Measurements from ENCODE around the gene MFSD12. TPM values are rescaled to one million over a fixed set of nuclear protein-coding genes. Genes with fewer than 3 reads are reported as not detected.
"Not testable (repeated sequence)": the region's sequence is repeated elsewhere in the genome, so short reads cannot be mapped to it uniquely, and the experiment has no call there.

MFSD12 gene
- total RNA-seq, 1 experiment from 2014 or later: 177 TPM

- no peak for DNase-seq (ENCODE audit: low spot score)
These were observed 19.7 kb downstream of the MFSD12 start for GRCh38 chr19:3537438-3538240.

DNA sequence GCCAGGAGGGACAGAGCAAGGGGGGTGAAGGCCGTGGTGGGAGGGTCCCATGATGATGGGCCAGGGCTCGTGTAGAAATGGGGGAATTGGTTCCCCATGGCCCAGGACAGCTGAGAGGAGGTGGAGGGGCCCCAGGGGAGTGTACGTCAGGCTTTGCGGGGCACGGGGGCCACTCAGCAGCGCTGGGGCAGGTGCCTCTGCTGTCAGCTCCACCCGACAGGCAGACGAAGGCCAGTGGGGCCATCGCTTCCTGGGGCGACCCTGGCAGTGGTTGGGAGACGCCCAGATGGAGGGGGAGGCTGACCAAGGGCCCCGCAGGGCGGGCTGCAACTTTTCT is 20.3 kb downstream of the MFSD12 start:
- no peak for DNase-seq (ENCODE audit: low spot score)

GRCh38 chr19:3536429-3537100 is 20.8 kb downstream of the MFSD12 start:
- DNase-seq (ENCODE audit: low spot score): no peak

GRCh38 chr19:3535981-3536380 is 21.4 kb downstream of the MFSD12 start:
- no peak for DNase-seq (ENCODE audit: low spot score)

DNA sequence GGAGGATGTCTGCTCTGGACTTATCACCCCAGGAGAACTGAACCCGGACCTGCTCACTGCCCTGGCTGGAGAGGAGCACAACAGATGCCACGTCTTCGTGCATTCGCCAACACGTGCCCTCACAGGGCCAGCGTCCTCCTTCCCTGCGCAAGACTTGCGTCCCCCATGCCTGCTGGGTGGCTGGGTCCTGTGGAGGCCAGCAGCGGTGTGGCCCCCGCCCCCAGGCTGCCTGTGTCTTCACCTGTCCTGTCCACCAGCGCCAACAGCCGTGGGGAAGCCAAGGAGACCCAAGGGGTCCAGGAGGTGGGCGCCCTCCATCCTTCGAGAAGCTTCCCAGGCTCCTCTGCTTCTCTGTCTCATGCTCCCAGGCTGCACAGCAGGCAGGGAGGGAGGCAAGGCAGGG is 21.8 kb downstream of the MFSD12 start:
- no peak for DNase-seq (ENCODE audit: low spot score)

- no peak for DNase-seq (ENCODE audit: low spot score)
These were observed 22.2 kb downstream of the MFSD12 start for GRCh38 chr19:3535235-3535535.

DNA sequence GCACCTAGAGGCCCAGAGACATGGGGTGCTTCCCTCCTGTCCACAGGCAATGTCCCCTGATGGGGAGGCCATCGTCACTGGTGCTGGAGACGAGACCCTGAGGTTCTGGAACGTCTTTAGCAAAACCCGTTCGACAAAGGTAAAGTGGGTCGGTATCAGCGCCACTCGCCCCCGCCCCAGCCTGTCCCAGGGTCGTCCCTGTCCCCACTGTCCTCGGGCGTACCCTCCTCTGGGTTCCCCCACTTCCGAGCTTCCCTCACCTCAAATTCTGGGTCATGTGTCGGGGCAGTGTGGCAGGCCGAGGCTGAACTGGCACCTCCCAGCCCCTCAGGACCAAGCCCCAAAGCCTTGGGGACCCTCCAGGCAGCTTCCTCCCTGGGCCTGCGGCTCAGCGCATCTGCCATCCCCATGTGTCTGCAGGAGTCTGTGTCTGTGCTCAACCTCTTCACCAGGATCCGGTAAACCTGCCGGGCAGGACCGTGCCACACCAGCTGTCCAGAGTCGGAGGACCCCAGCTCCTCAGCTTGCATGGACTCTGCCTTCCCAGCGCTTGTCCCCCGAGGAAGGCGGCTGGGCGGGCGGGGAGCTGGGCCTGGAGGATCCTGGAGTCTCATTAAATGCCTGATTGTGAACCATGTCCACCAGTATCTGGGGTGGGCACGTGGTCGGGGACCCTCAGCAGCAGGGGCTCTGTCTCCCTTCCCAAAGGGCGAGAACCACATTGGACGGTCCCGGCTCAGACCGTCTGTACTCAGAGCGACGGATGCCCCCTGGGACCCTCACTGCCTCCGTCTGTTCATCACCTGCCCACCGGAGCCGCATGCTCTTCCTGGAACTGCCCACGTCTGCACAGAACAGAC is 22.8 kb downstream of the MFSD12 start:
- DNase-seq (ENCODE audit: low spot score): no peak

- no peak for DNase-seq (ENCODE audit: low spot score)
These were observed 23.7 kb downstream of the MFSD12 start for GRCh38 chr19:3533563-3534216.

- DNase-seq (ENCODE audit: low spot score): no peak
These were observed 24.4 kb downstream of the MFSD12 start for GRCh38 chr19:3533033-3533432.

DNA sequence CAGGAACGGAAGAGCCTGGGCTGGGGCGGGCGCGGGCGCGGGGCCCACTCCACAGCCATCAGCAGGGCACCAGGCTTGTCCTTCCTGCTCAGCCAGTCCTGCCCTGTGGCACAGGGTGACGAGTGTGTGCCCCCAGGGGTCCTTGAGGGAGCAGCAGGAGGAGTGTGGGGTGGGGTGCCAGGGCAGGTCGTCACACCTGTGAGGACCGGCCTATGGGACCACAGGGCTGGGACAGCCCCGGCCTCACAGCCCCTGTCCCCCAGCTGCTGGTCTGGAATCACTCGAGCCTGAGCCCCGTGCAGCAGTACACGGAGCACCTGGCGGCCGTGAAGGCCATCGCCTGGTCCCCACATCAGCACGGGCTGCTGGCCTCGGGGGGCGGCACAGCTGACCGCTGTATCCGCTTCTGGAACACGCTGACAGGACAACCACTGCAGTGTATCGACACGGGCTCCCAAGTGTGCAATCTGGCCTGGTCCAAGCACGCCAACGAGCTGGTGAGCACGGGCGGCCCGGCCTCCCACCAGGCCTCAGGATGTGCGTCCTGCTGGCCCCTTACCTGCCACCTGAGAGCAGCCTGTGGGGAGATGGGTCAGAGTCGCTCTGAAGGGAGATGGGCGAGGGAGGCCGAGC is 25.1 kb downstream of the MFSD12 start:
- no peak for DNase-seq (ENCODE audit: low spot score)

- DNase-seq (ENCODE audit: low spot score): no peak
These were observed 25.7 kb downstream of the MFSD12 start for GRCh38 chr19:3531716-3532115.

GRCh38 chr19:3530389-3530788 is 27.0 kb downstream of the MFSD12 start:
- no peak for DNase-seq (ENCODE audit: low spot score)

- not testable (repeated sequence) for DNase-seq (ENCODE audit: low spot score)
These were observed 28.1 kb downstream of the MFSD12 start for GRCh38 chr19:3529299-3529698.

DNA sequence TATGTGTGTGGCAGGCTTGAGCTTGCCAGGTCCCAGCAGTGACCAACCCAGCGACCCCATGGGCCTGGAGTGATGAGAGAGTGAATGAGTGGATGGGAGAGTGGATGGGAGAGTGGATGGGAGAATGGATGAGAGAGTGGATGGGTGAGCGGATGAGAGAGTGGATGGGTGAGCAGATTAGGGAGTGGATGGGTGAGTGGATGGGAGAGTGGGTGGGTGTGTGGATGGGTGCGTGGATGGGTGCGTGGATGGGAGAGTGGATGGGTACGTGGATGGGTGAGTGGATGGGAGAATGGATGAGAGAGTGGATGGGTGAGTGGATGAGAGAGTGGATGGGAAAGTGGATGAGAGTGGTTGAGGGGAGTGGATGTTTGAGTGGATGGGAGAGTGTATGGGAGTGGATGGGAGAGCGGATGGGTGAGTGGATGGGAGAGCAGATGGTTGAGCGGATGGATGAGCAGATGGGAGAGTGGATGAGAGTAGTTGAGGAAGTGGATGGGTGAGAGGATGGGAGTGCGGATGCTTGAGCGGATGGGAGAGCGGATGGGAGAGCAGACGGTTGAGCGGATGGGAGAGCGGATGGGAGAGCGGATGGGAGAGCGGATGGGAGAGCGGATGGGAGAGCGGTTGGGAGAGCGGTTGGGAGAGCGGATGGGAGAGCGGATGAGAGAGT is 28.7 kb downstream of the MFSD12 start:
- no peak for DNase-seq (ENCODE audit: low spot score)

DNA sequence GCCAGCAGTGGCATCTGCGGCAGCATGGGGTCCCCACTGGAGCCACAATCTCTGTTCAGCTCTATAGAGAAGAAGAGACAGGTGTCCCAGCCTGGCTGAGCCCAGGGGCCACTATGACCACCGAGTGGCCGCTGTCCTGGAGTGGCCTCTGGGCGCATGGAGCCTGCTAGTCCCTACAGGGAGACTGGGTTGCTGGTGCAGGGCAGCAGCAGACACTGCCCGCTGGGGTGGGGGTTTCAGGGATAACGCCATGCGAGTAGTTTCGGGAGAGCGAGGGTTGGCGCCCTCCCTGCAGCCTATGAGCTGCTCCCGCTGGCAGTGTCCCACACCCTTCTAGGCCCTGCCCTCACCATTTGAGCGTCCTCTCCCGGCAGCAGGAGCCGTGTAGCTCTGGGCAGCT is 29.3 kb downstream of the MFSD12 start:
- no peak for DNase-seq (ENCODE audit: low spot score)

- no peak for DNase-seq (ENCODE audit: low spot score)
These were observed 30.0 kb downstream of the MFSD12 start for GRCh38 chr19:3527238-3527910.

- no peak for DNase-seq (ENCODE audit: low spot score)
These were observed 30.7 kb downstream of the MFSD12 start for GRCh38 chr19:3526507-3527237.

- DNase-seq (ENCODE audit: low spot score): no peak
These were observed 32.4 kb downstream of the MFSD12 start for GRCh38 chr19:3524904-3525451.

GRCh38 chr19:3524078-3524842 is 33.1 kb downstream of the MFSD12 start:
- no peak for DNase-seq (ENCODE audit: low spot score)

All from HT-29 (cell line).